ENCODE results near the gene PNLDC1.

PNLDC1 gene

GRCh38 chr6:159858259-159858658 is 58.2 kb downstream of the PNLDC1 start:
- DNase-seq: no peak

- no peak for DNase-seq
Measured at GRCh38 chr6:159860482-159860881, 60.4 kb downstream of the PNLDC1 start.

- DNase-seq: peak; percentile 30
Measured at GRCh38 chr6:159862103-159862502, 62.0 kb downstream of the PNLDC1 start.

- peak; percentile 53 for DNase-seq
Measured at GRCh38 chr6:159863341-159863740, 63.3 kb downstream of the PNLDC1 start.

GRCh38 chr6:159865226-159865920 is 65.3 kb downstream of the PNLDC1 start:
- no peak for DNase-seq

- DNase-seq: no peak
Measured at GRCh38 chr6:159866286-159867247, 66.5 kb downstream of the PNLDC1 start.

Measured in CD4-positive, alpha-beta T cell treated with Interleukin-21 for 1 hour (primary cell).